Erythroblast (primary cell): ENCODE results near the gene SMIM32.

Source experiments
- GATA1 ChIP-seq: IDR thresholded peaks from 2 replicates; pipeline ENCODE4 v1.6.1; 2011; ENCODE audit warnings: low read depth, mild to moderate bottlenecking, control low read depth, low read length, moderate library complexity
- POLR2A ChIP-seq: IDR thresholded peaks from 2 replicates; pipeline ENCODE4 v1.6.1; 2011; ENCODE audit warnings: mild to moderate bottlenecking, low read length

- TF ChIP-seq POLR2A (no peak), GATA1 (no peak)
These were observed 16.0 kb upstream of the SMIM32 start for GRCh38 chr5:136208916-136209315.
